GM19099 (cell line): ENCODE measurements around the gene PRKCH.

ENCODE experiments used
- POLR2A ChIP-seq: IDR thresholded peaks from 3 replicates; pipeline ENCODE4 v1.6.1; 2011; ENCODE audit warnings: low read depth; ENCODE audit not compliant: insufficient read length; ENCODE audit errors: extremely low read depth

PRKCH gene

GRCh38 chr14:61577506-61577931 is 256.1 kb downstream of the PRKCH start:
- no peak for TF ChIP-seq POLR2A

- no peak for TF ChIP-seq POLR2A
These were observed 257.4 kb downstream of the PRKCH start for GRCh38 chr14:61578745-61579144.

- TF ChIP-seq POLR2A, result no peak
These were observed 260.0 kb downstream of the PRKCH start for GRCh38 chr14:61581340-61581739.

GRCh38 chr14:61581955-61582615 is 260.7 kb downstream of the PRKCH start:
- no peak for TF ChIP-seq POLR2A

GRCh38 chr14:61582815-61583214 is 261.4 kb downstream of the PRKCH start:
- TF ChIP-seq POLR2A, result no peak

- TF ChIP-seq POLR2A, result no peak
These were observed 263.0 kb downstream of the PRKCH start for GRCh38 chr14:61584331-61584741.

GRCh38 chr14:61585598-61586543 is 264.5 kb downstream of the PRKCH start:
- TF ChIP-seq POLR2A, result no peak

GRCh38 chr14:61586544-61587055 is 265.2 kb downstream of the PRKCH start:
- no peak for TF ChIP-seq POLR2A

- TF ChIP-seq POLR2A, result no peak
These were observed 265.8 kb downstream of the PRKCH start for GRCh38 chr14:61587081-61587713.

GRCh38 chr14:61588419-61588901 is 267.1 kb downstream of the PRKCH start:
- TF ChIP-seq POLR2A, result no peak

- TF ChIP-seq POLR2A, result no peak
These were observed 268.6 kb downstream of the PRKCH start for GRCh38 chr14:61589691-61590581.

- no peak for TF ChIP-seq POLR2A
These were observed 270.5 kb downstream of the PRKCH start for GRCh38 chr14:61591862-61592261.

GRCh38 chr14:61593330-61593729 is 272.0 kb downstream of the PRKCH start:
- TF ChIP-seq POLR2A, result no peak

GRCh38 chr14:61596990-61597389 is 275.6 kb downstream of the PRKCH start:
- no peak for TF ChIP-seq POLR2A
